ENCODE measurements around the gene C9orf43. TPM values are rescaled to one million over a fixed set of nuclear protein-coding genes. Genes with fewer than 3 reads are reported as not detected.
A peak's percentile ranks its signal among the peaks of the same experiment; 100 is the strongest.

C9orf43 gene
- polyA plus RNA-seq, 1 donor from 2014 or later = not detected

GRCh38 chr9:113479174-113479621, 68.7 kb downstream of the C9orf43 start:
- H3K4me1 Mint-ChIP-seq = no peaks in the 10 kb centered on the region
- peaks cover 4% of the 10 kb centered on the region for H3K27me3 Mint-ChIP-seq
- peaks cover 0 to 2% (median 0%) of the 10 kb centered on the region in 3 donors for H3K9me3 Mint-ChIP-seq
- peak overlapping the region in 1 of 4 donors; percentile 39 for H3K4me3 Mint-ChIP-seq
- H3K27ac Mint-ChIP-seq = no peak overlapping the region
- peaks cover 2% of the 10 kb centered on the region for H3K36me3 Mint-ChIP-seq

Other genes starting within 250 kb of the C9orf43 start
- gene FKBP15, start 189.5 kb upstream of the C9orf43 start, polyA plus RNA-seq = 16.8 TPM
- 1.9 TPM for gene SLC31A1, start 189.2 kb upstream of the C9orf43 start, polyA plus RNA-seq
- 135 TPM for gene CDC26, start 135.2 kb upstream of the C9orf43 start, polyA plus RNA-seq
- gene PRPF4, start 135.1 kb upstream of the C9orf43 start, polyA plus RNA-seq = 23.4 TPM
- gene RNF183, start 107.4 kb upstream of the C9orf43 start, polyA plus RNA-seq = not detected
- 0.13 TPM for gene WDR31, start 70.5 kb upstream of the C9orf43 start, polyA plus RNA-seq
- 1.3 TPM for gene BSPRY, start 61.2 kb upstream of the C9orf43 start, polyA plus RNA-seq
- gene HDHD3, start 33.8 kb upstream of the C9orf43 start, polyA plus RNA-seq = 48.0 TPM
- gene ALAD, start 9.5 kb upstream of the C9orf43 start, polyA plus RNA-seq = 19.9 TPM
- gene POLE3, start 72 bp upstream of the C9orf43 start, polyA plus RNA-seq = 83.2 TPM
- gene RGS3, start 53.0 kb downstream of the C9orf43 start, polyA plus RNA-seq = 16.2 TPM